K562 treated with DMSO at 1 percent for 4 hours (cell line): ENCODE measurements around the gene RNFT1. TPM values are rescaled to one million over a fixed set of nuclear protein-coding genes. Genes with fewer than 3 reads are reported as not detected.

Experiments
- total RNA-seq: library from RNA; unstranded; fragments of 300-600 nt; gene quantifications from 2 replicates; pipeline ENCODE4 v1.2.3, GENCODE V29; 2022; ENCODE audit not compliant: insufficient read depth

Gene RNFT1
- 12.5 and 17.6 TPM in 2 replicates for total RNA-seq

GRCh38 chr17:59964482-59965328 lies at the start of gene RNFT1:
Gene RNFT1 (minus strand): TSS chr17:59964740. CDS start chr17:59964663, 77 bp downstream.

Other genes starting within 250 kb of the RNFT1 start
- 10.1 and 15.5 TPM in 2 replicates for gene TUBD1, start 71.8 kb downstream of the RNFT1 start, total RNA-seq
- 15.5 and 15.8 TPM in 2 replicates for gene RPS6KB1, start 71.6 kb downstream of the RNFT1 start, total RNA-seq
- gene HEATR6, start 114.2 kb upstream of the RNFT1 start, total RNA-seq = 10.0 and 12.6 TPM in 2 replicates
- not detected in 2 replicates for gene CA4, start 185.2 kb upstream of the RNFT1 start, total RNA-seq